HEK293T (cell line): Measurements from ENCODE around the gene TBC1D22B.
A peak's percentile ranks its signal among the peaks of the same experiment; 100 is the strongest.

ENCODE experiments used
- CTCF ChIA-PET: fragments of 350-600 bp; formaldehyde crosslinking; extraction: SDS; loops from one replicate; lab custom pipeline; 2021; ENCODE audit warnings: antibody characterized with exemption, inconsistent platforms; lab: Yijun Ruan, JAX
- POLR2A ChIA-PET: fragments of 350-600 bp; formaldehyde crosslinking; extraction: SDS; loops from one replicate; lab custom pipeline; 2020; ENCODE audit warnings: antibody characterized with exemption, inconsistent platforms; lab: Yijun Ruan, JAX
- DNase-seq: peaks from one replicate; pipeline ENCODE4 v3.0.0; 2012; ENCODE audit warnings: mixed read lengths; ENCODE audit errors: extremely low spot score
- ARNT ChIP-seq: fragments of 450-650 bp; IDR thresholded peaks from 2 replicates; pipeline ENCODE4 v1.6.1; 2017; ENCODE audit warnings: mild to moderate bottlenecking
- BHLHE40 ChIP-seq: fragments of 450-650 bp; IDR thresholded peaks from 2 replicates; pipeline ENCODE4 v1.6.1; 2016; ENCODE audit warnings: mild to moderate bottlenecking, moderate library complexity, borderline replicate concordance
- CTBP1 ChIP-seq: fragments of 450-650 bp; IDR thresholded peaks from 2 replicates; pipeline ENCODE4 v1.6.1; 2016; ENCODE audit warnings: borderline replicate concordance
- ELF4 ChIP-seq: fragments of 450-650 bp; IDR thresholded peaks from 2 replicates; pipeline ENCODE4 v1.6.1; 2017; ENCODE audit warnings: antibody characterized with exemption
- FOXA1 ChIP-seq: fragments of 450-650 bp; IDR thresholded peaks from 2 replicates; pipeline ENCODE4 v1.6.1; 2016; ENCODE audit warnings: mild to moderate bottlenecking
- FOXK2 ChIP-seq: fragments of 450-650 bp; IDR thresholded peaks from 2 replicates; pipeline ENCODE4 v1.6.1; 2016; ENCODE audit warnings: mild to moderate bottlenecking
- FOXM1 ChIP-seq: fragments of 450-650 bp; IDR thresholded peaks from 2 replicates; pipeline ENCODE4 v1.6.1; 2017; ENCODE audit warnings: mild to moderate bottlenecking, borderline replicate concordance
- HDGF ChIP-seq: fragments of 450-650 bp; IDR thresholded peaks from 2 replicates; pipeline ENCODE4 v1.6.1; 2017; ENCODE audit warnings: antibody characterized with exemption, borderline replicate concordance
- L3MBTL2 ChIP-seq: fragments of 450-650 bp; conservative IDR thresholded peaks from 2 replicates; pipeline ENCODE4 v1.6.1; 2016; ENCODE audit warnings: mild to moderate bottlenecking
- LEF1 ChIP-seq: fragments of 450-650 bp; IDR thresholded peaks from 2 replicates; pipeline ENCODE4 v1.6.1; 2017; ENCODE audit warnings: mild to moderate bottlenecking, borderline replicate concordance
- NFRKB ChIP-seq: fragments of 450-650 bp; IDR thresholded peaks from 2 replicates; pipeline ENCODE4 v1.6.1; 2016; ENCODE audit warnings: mild to moderate bottlenecking, moderate library complexity
- SP1 ChIP-seq: fragments of 450-650 bp; IDR thresholded peaks from 2 replicates; pipeline ENCODE4 v1.6.1; 2017
- SUZ12 ChIP-seq: fragments of 450-650 bp; IDR thresholded peaks from 2 replicates; pipeline ENCODE4 v1.6.1; 2016; ENCODE audit warnings: mild to moderate bottlenecking
- TARDBP ChIP-seq: fragments of 450-650 bp; IDR thresholded peaks from 2 replicates; pipeline ENCODE4 v1.6.1; 2016
- ZNF384 ChIP-seq: fragments of 450-650 bp; IDR thresholded peaks from 2 replicates; pipeline ENCODE4 v1.6.1; 2016
- TF ChIP-seq, protein P1 (sequence below): fragments of 450-650 bp; IDR thresholded peaks from 2 replicates; pipeline ENCODE4 v1.6.1; 2016

TBC1D22B gene, protein sequence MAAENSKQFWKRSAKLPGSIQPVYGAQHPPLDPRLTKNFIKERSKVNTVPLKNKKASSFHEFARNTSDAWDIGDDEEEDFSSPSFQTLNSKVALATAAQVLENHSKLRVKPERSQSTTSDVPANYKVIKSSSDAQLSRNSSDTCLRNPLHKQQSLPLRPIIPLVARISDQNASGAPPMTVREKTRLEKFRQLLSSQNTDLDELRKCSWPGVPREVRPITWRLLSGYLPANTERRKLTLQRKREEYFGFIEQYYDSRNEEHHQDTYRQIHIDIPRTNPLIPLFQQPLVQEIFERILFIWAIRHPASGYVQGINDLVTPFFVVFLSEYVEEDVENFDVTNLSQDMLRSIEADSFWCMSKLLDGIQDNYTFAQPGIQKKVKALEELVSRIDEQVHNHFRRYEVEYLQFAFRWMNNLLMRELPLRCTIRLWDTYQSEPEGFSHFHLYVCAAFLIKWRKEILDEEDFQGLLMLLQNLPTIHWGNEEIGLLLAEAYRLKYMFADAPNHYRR

DNA sequence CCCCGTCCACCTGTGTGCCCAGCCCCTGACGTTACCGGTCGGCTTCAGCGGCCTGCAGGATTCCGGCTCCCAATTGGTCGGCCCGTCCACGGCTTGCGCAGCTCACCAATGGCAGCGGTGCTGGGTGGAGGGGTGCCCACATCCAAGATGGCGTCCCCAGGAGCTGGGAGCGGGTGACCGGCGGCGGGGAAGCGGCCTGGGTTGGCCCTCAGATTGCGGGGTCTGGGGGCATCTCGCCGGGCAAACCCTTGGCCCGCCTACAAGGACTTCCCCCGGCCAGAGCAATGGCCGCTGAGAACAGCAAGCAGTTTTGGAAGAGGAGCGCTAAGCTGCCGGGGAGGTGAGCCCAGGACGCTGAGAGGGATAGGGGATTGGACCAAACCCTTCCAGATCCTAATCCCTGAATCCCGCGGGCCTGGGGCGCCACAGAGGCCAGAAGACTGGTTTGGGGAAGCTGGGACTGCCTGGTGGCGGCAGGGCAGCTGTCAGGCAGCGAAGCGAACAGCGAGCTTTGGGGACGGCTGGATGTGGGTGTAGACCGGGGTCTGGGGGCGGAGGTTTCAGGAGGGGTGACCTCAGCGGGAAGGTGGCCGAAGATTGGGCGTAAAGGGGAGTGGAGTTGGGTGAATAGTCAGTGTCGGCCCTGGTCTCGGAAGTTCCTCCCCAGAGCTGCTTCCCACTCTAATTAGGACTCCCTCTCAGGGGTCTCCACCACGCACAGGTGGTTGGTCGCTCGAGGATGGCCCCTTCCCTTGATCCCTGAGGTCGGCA lies at the start of gene TBC1D22B, which contains the start of gene TMEM217:
TSS of gene TBC1D22B (plus strand) at position 139 of the 771 bp plus-strand sequence. CDS start at position 285, 146 bp downstream.
TSS of gene TMEM217 (minus strand) at position 511 of the 771 bp plus-strand sequence. CDS start 39,114 bp downstream, outside the sequence.
- DNase-seq, result peak; percentile 99
- TF ChIP-seq NFRKB (peak; percentile 71), SP1 (no peak), ELF4 (peak; percentile 43; the same call in 1 of the 2 replicates)
- POLR2A ChIA-PET, result interaction anchor here (0.6 to 1.7 kb wide), 16 partner anchors 9 to 815 kb away, joined by 3 to 14 read pairs (median 4); partner anchors contain the start of genes PIM1 and RNF8
- CTCF ChIA-PET, result no interaction called here

DNA sequence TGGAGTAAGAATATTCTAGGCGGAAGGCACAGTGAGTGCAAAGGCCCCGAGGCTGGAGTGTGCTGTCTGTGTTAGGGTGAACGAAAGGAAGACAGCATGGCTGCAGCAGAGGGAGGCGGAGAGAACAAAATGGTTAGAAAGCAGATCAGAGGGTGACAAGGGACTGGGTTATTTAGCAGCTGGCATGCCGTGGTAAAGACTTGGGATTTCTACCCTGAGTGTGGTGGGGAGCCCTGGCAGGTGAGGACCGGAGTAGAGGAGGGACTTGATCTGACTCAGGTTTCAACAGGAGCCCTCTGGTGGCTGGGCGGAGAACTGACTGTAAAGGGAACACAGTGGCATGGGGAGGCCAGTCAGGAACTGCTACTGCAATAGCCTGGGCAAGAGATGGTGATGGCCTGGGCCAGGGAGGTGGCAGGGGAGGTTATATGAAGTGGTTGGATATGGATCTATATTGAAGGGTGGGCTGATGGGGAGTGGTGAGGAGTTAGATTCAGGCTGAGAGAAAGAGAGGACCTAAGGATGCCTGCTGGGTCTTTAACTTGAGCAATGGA lies 49.6 kb upstream of the TBC1D22B start:
- ChIA-PET POLR2A (interaction anchor here (1.7 kb wide), 1 partner anchor 192 kb away, joined by 3 read pairs; no protein-coding TSS in a partner anchor), CTCF (interaction anchor here (1.0 to 3.9 kb wide), 8 partner anchors 12 to 189 kb away, joined by 3 to 47 read pairs (median 5); no protein-coding TSS in a partner anchor)

DNA sequence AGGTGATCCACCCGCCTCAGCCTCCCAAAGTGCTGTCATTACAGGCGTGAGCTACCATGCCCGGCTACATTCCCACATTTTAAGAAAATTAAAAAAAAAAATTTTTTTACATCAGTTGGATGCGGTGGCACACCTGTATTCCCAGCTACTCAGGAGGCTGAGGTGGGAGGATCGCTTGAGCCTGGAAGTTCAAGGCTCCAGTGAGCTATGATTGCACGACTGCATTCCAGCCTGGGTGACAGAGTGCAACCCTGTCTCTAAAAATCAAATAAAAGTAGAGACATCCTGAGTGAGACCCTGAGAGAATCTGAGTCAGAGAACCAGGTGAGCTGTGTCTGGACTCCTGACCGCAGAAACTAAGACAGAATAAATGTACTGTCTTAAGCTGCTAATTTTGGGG lies 48.8 kb upstream of the TBC1D22B start:
- POLR2A ChIA-PET, result interaction anchor here (0.6 to 1.7 kb wide), 2 partner anchors 13 to 193 kb away, joined by 3 read pairs; no protein-coding TSS in a partner anchor
- CTCF ChIA-PET, result interaction anchor here (0.6 to 3.9 kb wide), 11 partner anchors 9 to 223 kb away, joined by 3 to 47 read pairs (median 4); partner anchors contain the start of gene MTCH1
- no peak for TF ChIP-seq LEF1
- TF ChIP-seq ARNT, result no peak
- TF ChIP-seq TARDBP, result no peak
- no peak for TF ChIP-seq SP1
- no peak for TF ChIP-seq CTBP1
- no peak for TF ChIP-seq NFRKB
- no peak for TF ChIP-seq BHLHE40
- TF ChIP-seq FOXA1, result no peak
- TF ChIP-seq, protein P1, sequence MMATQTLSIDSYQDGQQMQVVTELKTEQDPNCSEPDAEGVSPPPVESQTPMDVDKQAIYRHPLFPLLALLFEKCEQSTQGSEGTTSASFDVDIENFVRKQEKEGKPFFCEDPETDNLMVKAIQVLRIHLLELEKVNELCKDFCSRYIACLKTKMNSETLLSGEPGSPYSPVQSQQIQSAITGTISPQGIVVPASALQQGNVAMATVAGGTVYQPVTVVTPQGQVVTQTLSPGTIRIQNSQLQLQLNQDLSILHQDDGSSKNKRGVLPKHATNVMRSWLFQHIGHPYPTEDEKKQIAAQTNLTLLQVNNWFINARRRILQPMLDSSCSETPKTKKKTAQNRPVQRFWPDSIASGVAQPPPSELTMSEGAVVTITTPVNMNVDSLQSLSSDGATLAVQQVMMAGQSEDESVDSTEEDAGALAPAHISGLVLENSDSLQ, result no peak
- no peak for TF ChIP-seq HDGF
- TF ChIP-seq FOXM1, result no peak
- no peak for TF ChIP-seq ELF4
- DNase-seq, result no peak

More for the DNA sequence above, 49.6 kb upstream of the TBC1D22B start:
- TF ChIP-seq TARDBP (no peak), FOXK2 (no peak), NFRKB (no peak), ELF4 (no peak), FOXA1 (no peak), L3MBTL2 (no peak), FOXM1 (no peak), BHLHE40 (no peak), SUZ12 (no peak), LEF1 (no peak), SP1 (no peak), CTBP1 (no peak), ARNT (no peak)
- TF ChIP-seq, protein P1, result no peak
- DNase-seq, result peak; percentile 82

DNA sequence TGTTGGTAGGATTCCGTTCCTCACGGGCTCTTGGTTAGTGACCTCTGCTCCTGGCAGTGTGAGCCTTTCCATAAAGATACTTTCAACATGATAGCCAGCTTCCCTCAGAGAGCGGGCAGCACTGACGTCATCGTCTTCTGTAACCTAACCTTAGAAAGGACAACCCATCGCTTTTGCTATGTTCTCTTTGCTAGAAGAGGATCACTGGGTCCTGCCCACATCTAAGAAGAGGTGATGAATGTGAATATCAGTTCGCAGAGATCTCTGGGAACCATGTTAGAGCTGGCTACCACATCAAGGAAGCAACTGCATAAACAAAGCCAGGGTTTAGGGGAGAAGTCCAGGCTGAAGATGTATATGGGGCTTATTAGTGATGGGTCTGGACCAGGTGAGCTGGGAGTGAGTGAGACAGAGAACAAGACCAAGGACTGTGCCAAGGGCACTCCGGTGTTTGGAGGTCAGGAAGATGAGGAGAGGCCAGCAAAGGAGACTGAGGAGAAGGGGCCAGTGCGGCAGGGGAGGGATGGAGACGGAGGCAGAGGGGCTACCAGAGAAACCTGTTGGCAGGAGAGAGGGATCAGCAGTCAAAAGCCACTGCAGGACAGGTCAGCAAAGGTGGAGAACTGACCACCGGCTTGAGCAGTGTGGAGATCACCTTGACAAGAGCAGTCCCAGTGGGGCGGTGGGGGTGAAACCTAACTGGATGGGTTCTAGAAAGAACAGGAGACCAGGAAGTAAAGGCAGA lies 47.9 kb upstream of the TBC1D22B start:
- ChIA-PET CTCF (interaction anchor here (0.5 to 3.9 kb wide), 32 partner anchors 10 to 451 kb away, joined by 3 to 47 read pairs (median 4); partner anchors contain the start of genes MTCH1 and PIM1), POLR2A (interaction anchor here (0.6 to 1.7 kb wide), 4 partner anchors 12 to 194 kb away, joined by 3 to 4 read pairs (median 3); partner anchors contain the start of gene PIM1)
- TF ChIP-seq, protein P1, result no peak
- TF ChIP-seq HDGF (no peak), SP1 (no peak), LEF1 (no peak), L3MBTL2 (no peak), ELF4 (no peak), ARNT (no peak), ZNF384 (no peak), TARDBP (no peak), SUZ12 (no peak), FOXM1 (no peak), BHLHE40 (no peak)
- no peak for DNase-seq
